Measurements from ENCODE around the gene GPSM3. TPM values are rescaled to one million over a fixed set of nuclear protein-coding genes. Genes with fewer than 3 reads are reported as not detected.

The GPSM3 gene
- total RNA-seq, 1 experiment from 2014 or later: 11.8 TPM

- TF ChIP-seq CTCF (conservative IDR thresholded peaks at IDR 0.05): no peak
- WGBS (ENCODE audit: extremely low coverage, insufficient read length, low lambda C conversion rate): no CpG with 5 or more reads among the region's 4 CpGs
- peak overlapping the region in 1 of 2 experiments; percentile 30; a peak in 1 of 5 replicates for H3K4me3 Mint-ChIP-seq
- H2AFZ ChIP-seq (ENCODE audit: low read length): no peak overlapping the region
- H4K20me1 ChIP-seq (ENCODE audit: control insufficient read depth, insufficient read depth, insufficient read length): no peaks in the 10 kb centered on the region
- no peaks in the 10 kb centered on the region for H3K79me1 ChIP-seq (ENCODE audit: insufficient read depth, low read depth, low read length, poor library complexity, severe bottlenecking)
- H3K18ac ChIP-seq (ENCODE audit: insufficient read length, low read depth, low read length): no peak overlapping the region
- no peak for DNase-seq
- no peak overlapping the region for H4K8ac ChIP-seq (replicated peaks; ENCODE audit: insufficient read length, low read depth, low read length)
- no peaks in the 10 kb centered on the region for H3K79me2 ChIP-seq (ENCODE audit: insufficient read depth, low read length)
- peaks cover 32 to 55% of the 10 kb centered on the region in 2 experiments for H3K4me1 Mint-ChIP-seq
- H4K5ac ChIP-seq (ENCODE audit: insufficient read length, low read depth, low read length): no peak overlapping the region
- H4K91ac ChIP-seq (ENCODE audit: insufficient read length, low read depth, low read length): no peak overlapping the region
- peaks cover 21% of the 10 kb centered on the region for H3K23me2 ChIP-seq (ENCODE audit: insufficient read length, low read depth, low read length, poor library complexity, severe bottlenecking)
- H2BK15ac ChIP-seq (ENCODE audit: low read depth, low read length): no peak overlapping the region
- H3K36me3 Mint-ChIP-seq (ENCODE audit: insufficient read depth in 1 of 3, low read depth in 3 of 3): peaks cover 0 to 8% (median 3%) of the 10 kb centered on the region in 3 experiments; a peak in 2 of 7 replicates
- H3K9me3 Mint-ChIP-seq: no peaks in the 10 kb centered on the region; a peak in 1 of 5 replicates
- H2AK5ac ChIP-seq (ENCODE audit: insufficient read length, low read length): no peak overlapping the region
- no peak overlapping the region for H2BK20ac ChIP-seq (ENCODE audit: low read depth, low read length, poor library complexity, severe bottlenecking)
- no peak overlapping the region; a peak in 1 of 7 replicates for H3K27ac Mint-ChIP-seq
- H3K27me3 Mint-ChIP-seq (ENCODE audit: low read depth): peaks cover 4% of the 10 kb centered on the region; the same call in 1 of the 2 replicates
- peaks cover 9% of the 10 kb centered on the region for H3K4me1 ChIP-seq (ENCODE audit: insufficient read depth, low read length)
- no peak overlapping the region for H3T11ph ChIP-seq (ENCODE audit: low read length)
- H3K14ac ChIP-seq (ENCODE audit: insufficient read depth, low read length): no peak overlapping the region
- no peak overlapping the region for H3K4me2 ChIP-seq (ENCODE audit: insufficient read depth, insufficient read length, low read length)
- H3K27ac ChIP-seq (ENCODE audit: insufficient read length, low read depth, low read length): no peak overlapping the region
- H2BK5ac ChIP-seq (ENCODE audit: insufficient read length, low read length): no peak overlapping the region
- H3K9me3 ChIP-seq (ENCODE audit: control insufficient read depth, low read depth, low read length): no peaks in the 10 kb centered on the region
- no peak overlapping the region for H3K23ac ChIP-seq (ENCODE audit: insufficient read length, low read depth, low read length)
- H3K4ac ChIP-seq (ENCODE audit: low read depth, low read length): no peak overlapping the region
- H2BK120ac ChIP-seq (ENCODE audit: low read depth, low read length, poor library complexity, severe bottlenecking): no peak overlapping the region
- no peaks in the 10 kb centered on the region; the same call in 1 of the 2 replicates for H3K27me3 ChIP-seq (ENCODE audit: insufficient read depth, low read length)
- H2BK12ac ChIP-seq (ENCODE audit: insufficient read length, low read depth, low read length): no peak overlapping the region
- no peak overlapping the region for H3K9ac ChIP-seq (ENCODE audit: extremely low read depth, insufficient read length, low read length)
- H3K56ac ChIP-seq (ENCODE audit: insufficient read length, low read depth, low read length): no peak overlapping the region
Observed at GRCh38 chr6:32147401-32148132, 44.9 kb downstream of the GPSM3 start.

Measured in H9 (cell line).